Gastroesophageal sphincter (tissue), 3 donors: ENCODE measurements around the gene HPSE2.

Experiments
- POLR2A ChIP-seq, 2 donors: fragments of 450-650 bp; IDR thresholded peaks; one replicate each; pipeline ENCODE4 v1.6.1; 2017; ENCODE audit warnings: antibody characterized with exemption in 2 of 2, mild to moderate bottlenecking in 2 of 2, moderate library complexity in 1 of 2
- POLR2AphosphoS5 ChIP-seq: sonication (generic); formaldehyde crosslinking; IDR thresholded peaks from one replicate; pipeline ENCODE4 v1.6.1; 2017; ENCODE audit warnings: antibody characterized with exemption
- TF ChIP-seq, protein P1 (sequence below), 4 experiments: fragments of 200-600 bp in 2 of 4; fragments of 450-650 bp in 2 of 4; sonication (generic) in 1 of 4; IDR thresholded peaks; one replicate each; pipeline ENCODE4 v1.5.1; 2017 to 2019; ENCODE audit warnings: antibody characterized with exemption in 4 of 4, mild to moderate bottlenecking in 2 of 4, moderate library complexity in 2 of 4

DNA sequence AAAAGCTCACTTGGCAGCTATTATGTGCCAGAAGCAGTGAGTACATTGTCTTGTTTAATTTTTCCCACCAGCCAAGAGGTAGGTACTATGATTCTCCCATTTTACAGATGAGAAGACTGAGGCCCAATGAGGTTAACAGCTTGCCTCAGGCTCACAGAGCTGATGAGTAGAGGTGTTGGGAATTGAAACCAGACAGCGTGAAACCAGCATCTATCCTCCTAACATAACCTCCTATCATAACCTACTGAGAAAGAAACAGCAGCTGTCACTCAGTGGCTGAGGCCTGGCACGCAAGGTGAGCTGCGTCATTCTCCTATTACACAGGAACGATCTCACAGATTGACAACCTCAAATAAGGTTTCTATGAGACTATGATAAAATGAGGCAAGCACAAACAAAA lies 826.9 kb downstream of the HPSE2 start:
- TF ChIP-seq POLR2AphosphoS5: no peak
- TF ChIP-seq, protein P1, sequence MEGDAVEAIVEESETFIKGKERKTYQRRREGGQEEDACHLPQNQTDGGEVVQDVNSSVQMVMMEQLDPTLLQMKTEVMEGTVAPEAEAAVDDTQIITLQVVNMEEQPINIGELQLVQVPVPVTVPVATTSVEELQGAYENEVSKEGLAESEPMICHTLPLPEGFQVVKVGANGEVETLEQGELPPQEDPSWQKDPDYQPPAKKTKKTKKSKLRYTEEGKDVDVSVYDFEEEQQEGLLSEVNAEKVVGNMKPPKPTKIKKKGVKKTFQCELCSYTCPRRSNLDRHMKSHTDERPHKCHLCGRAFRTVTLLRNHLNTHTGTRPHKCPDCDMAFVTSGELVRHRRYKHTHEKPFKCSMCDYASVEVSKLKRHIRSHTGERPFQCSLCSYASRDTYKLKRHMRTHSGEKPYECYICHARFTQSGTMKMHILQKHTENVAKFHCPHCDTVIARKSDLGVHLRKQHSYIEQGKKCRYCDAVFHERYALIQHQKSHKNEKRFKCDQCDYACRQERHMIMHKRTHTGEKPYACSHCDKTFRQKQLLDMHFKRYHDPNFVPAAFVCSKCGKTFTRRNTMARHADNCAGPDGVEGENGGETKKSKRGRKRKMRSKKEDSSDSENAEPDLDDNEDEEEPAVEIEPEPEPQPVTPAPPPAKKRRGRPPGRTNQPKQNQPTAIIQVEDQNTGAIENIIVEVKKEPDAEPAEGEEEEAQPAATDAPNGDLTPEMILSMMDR (IDR thresholded peaks at IDR 0.05): no peak
- TF ChIP-seq POLR2A (IDR thresholded peaks at IDR 0.05): no peak
